ENCODE results near the gene ANKRD12.
"Not testable (repeated sequence)": the region's sequence is repeated elsewhere in the genome, so short reads cannot be mapped to it uniquely, and the experiment has no call there.

Gene ANKRD12

DNA sequence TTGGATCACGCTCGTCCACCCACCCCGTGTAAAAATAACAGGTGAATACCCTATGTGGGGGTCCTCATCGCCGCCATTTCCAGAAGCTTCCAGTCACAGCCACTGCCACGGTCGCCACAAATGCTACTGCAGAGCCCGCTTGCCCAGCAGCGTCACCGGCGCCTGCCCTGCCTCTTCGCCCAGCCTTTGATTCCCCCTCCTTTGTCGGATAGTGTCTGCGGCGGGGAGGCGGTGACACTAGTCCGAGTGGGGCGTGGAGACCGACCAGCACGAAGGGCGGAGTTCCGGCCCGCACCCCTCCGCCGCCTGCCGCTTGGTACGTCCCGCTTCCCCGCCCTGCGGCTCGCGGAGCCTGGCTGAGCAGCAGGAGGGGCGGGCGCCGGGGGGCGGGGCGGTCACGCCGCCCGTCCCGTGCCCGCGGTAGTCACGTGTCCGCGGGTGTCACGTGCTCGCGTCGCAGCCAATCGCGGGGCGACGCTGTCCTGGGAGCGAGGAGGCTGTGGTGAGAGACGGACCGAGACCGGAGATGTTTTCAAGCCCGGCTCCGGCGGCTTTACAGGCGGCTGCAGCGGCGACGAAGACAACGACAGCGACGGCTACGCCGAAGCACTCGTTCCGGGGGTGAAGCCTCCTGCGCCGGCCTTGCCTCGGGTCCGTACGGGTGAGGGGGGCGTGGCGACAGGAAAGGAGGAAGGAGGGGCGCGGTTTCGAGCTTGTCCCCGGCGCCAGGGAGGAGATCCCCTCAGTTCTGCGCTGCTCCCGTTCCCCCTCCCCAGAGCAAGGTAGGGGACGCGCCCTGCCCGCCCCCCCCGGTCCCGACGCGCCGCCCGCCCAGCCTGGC lies at the start of gene ANKRD12:
Gene ANKRD12, plus strand, starts transcription at position 467 of the 841 bp plus-strand sequence. CDS start 45,652 bp downstream, outside the sequence.
- Histone ChIP-seq H3K9me3 (ENCODE audit: control insufficient read depth in 2 of 2, low read length in 2 of 2) (no peaks in the 10 kb centered on the region), H3K27ac (ENCODE audit: low read depth in 2 of 2, low read length in 2 of 2) (peak within 1 kb of the TSS; percentile 98 to 100), H3K4me3 (ENCODE audit: low read length in 2 of 2) (peak within 1 kb of the TSS; percentile 91 to 92), H3K9ac (ENCODE audit: low read depth in 1 of 2, low read length in 2 of 2) (peak within 1 kb of the TSS; percentile 91 to 98), H3K36me3 (ENCODE audit: control insufficient read depth in 2 of 2, insufficient read depth in 2 of 2, low read length in 2 of 2) (peaks cover 6 to 21% of the 10 kb centered on the region in 2 donors), H3K4me1 (ENCODE audit: control insufficient read depth in 2 of 2, insufficient read depth in 2 of 2, low read length in 2 of 2) (peaks cover 25 to 44% of the 10 kb centered on the region in 2 donors), H3K27me3 (ENCODE audit: control insufficient read depth in 2 of 2, insufficient read depth in 2 of 2, low read length in 2 of 2) (no peaks in the 10 kb centered on the region)

DNA sequence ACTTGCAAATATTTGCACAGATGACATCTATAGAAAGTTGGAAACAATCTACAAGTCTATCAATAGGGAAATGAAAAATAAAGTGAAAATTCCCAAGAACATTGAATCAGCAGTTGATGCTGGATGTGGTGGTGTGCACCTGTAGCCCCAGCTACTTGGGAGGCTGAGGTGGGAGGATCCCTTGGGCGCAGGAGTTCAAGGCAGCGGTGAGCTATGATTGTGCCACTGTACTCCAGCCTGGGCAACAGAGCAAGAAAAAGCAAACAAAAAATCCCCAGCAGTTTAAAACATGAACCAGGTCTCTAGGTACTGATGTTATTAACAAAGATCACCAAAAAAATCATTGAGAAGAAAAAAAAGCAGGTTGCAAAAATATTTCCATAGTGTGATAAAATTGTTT lies 49.4 kb upstream of the ANKRD12 start:
- no peaks in the 10 kb centered on the region for H3K27me3 ChIP-seq (ENCODE audit: control insufficient read depth in 2 of 2, insufficient read depth in 2 of 2, low read length in 2 of 2)
- H3K4me1 ChIP-seq (ENCODE audit: control insufficient read depth in 2 of 2, insufficient read depth in 2 of 2, low read length in 2 of 2), result peaks cover 2 to 5% of the 10 kb centered on the region in 2 donors
- H3K4me3 ChIP-seq (ENCODE audit: low read length in 2 of 2), result no peak overlapping the region
- no peak overlapping the region for H3K9ac ChIP-seq (ENCODE audit: low read depth in 1 of 2, low read length in 2 of 2)
- H3K36me3 ChIP-seq (ENCODE audit: control insufficient read depth in 2 of 2, insufficient read depth in 2 of 2, low read length in 2 of 2), result no peaks in the 10 kb centered on the region
- H3K27ac ChIP-seq (ENCODE audit: low read depth in 2 of 2, low read length in 2 of 2), result no peak overlapping the region
- no peaks in the 10 kb centered on the region for H3K9me3 ChIP-seq (ENCODE audit: control insufficient read depth in 2 of 2, low read length in 2 of 2)

DNA sequence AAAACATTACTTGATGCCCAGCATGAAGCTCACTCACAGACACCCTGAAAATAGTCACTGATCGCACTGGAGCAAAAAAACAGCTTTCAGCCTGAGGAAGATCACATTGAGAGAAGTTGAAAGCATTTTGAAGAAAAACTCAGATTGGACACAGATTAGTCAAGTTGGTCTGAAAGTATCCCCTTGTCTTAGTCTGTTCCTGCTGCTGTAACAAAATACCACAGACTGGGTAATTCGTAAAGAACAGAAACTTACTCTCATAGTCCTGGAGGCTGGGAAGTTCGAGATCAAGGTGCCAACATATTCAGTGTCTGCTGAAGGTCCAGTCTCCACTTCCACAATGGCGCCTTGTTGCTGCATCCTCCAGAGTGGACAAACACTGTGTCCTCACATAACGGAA lies 48.3 kb upstream of the ANKRD12 start:
- no peaks in the 10 kb centered on the region for H3K27me3 ChIP-seq (ENCODE audit: control insufficient read depth in 2 of 2, insufficient read depth in 2 of 2, low read length in 2 of 2)
- no peak overlapping the region for H3K9ac ChIP-seq (ENCODE audit: low read depth in 1 of 2, low read length in 2 of 2)
- peaks cover 2 to 3% of the 10 kb centered on the region in 2 donors for H3K4me1 ChIP-seq (ENCODE audit: control insufficient read depth in 2 of 2, insufficient read depth in 2 of 2, low read length in 2 of 2)
- H3K9me3 ChIP-seq (ENCODE audit: control insufficient read depth in 2 of 2, low read length in 2 of 2), result no peaks in the 10 kb centered on the region
- H3K27ac ChIP-seq (ENCODE audit: low read depth in 2 of 2, low read length in 2 of 2), result no peak overlapping the region
- H3K4me3 ChIP-seq (ENCODE audit: low read length in 2 of 2), result no peak overlapping the region
- H3K36me3 ChIP-seq (ENCODE audit: control insufficient read depth in 2 of 2, insufficient read depth in 2 of 2, low read length in 2 of 2), result no peaks in the 10 kb centered on the region

DNA sequence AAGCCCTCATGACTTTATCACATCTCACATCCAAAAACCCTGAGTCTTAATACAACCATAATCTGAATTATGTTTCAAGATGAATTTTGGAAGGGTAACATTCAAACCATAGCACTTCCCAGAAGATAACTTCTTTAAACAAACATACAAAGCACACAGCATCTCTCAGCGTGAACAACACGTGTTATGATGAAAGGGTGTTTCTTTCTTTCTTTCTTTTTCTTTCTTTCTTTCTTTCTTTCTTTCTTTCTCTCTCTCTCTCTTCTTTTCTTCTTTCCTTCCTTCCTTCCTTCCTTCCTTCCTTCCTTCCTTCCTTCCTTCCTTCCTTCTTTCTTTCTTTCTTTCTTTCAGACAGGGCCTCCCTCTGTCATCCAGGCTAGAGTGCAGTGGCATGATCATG lies 47.9 kb upstream of the ANKRD12 start:
- not testable (repeated sequence) for H3K36me3 ChIP-seq (ENCODE audit: control insufficient read depth in 2 of 2, insufficient read depth in 2 of 2, low read length in 2 of 2)

DNA sequence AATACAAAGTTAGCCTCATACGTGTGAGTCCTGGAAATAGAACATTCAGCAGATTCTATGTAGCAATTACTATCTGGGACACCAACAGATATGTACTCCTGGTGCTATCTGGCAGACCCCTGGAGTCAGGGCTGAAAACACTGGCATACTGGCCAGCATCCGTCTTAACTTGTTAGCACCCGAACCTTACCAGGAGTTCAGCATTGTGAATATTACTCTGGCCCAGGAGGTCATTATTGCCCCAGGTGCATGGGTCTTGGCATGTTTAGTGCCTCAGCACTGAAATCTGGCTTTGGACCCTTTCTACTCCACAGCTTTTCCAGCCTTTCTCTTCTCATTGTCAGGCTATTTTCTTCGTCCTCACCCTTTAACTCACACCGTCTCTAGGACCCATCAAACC lies 46.0 kb upstream of the ANKRD12 start:
- no peak overlapping the region for H3K27ac ChIP-seq (ENCODE audit: low read depth in 2 of 2, low read length in 2 of 2)
- H3K9ac ChIP-seq (ENCODE audit: low read depth in 1 of 2, low read length in 2 of 2), result no peak overlapping the region
- no peaks in the 10 kb centered on the region for H3K27me3 ChIP-seq (ENCODE audit: control insufficient read depth in 2 of 2, insufficient read depth in 2 of 2, low read length in 2 of 2)
- H3K36me3 ChIP-seq (ENCODE audit: control insufficient read depth in 2 of 2, insufficient read depth in 2 of 2, low read length in 2 of 2), result no peaks in the 10 kb centered on the region
- no peak overlapping the region for H3K4me3 ChIP-seq (ENCODE audit: low read length in 2 of 2)
- H3K4me1 ChIP-seq (ENCODE audit: control insufficient read depth in 2 of 2, insufficient read depth in 2 of 2, low read length in 2 of 2), result peaks cover 9 to 12% of the 10 kb centered on the region in 2 donors
- no peaks in the 10 kb centered on the region for H3K9me3 ChIP-seq (ENCODE audit: control insufficient read depth in 2 of 2, low read length in 2 of 2)

More for the DNA sequence above, 47.9 kb upstream of the ANKRD12 start:
- H3K27me3 ChIP-seq (ENCODE audit: control insufficient read depth in 2 of 2, insufficient read depth in 2 of 2, low read length in 2 of 2); H3K9ac ChIP-seq (ENCODE audit: low read depth in 1 of 2, low read length in 2 of 2); H3K9me3 ChIP-seq (ENCODE audit: control insufficient read depth in 2 of 2, low read length in 2 of 2); H3K4me3 ChIP-seq (ENCODE audit: low read length in 2 of 2); H3K27ac ChIP-seq (ENCODE audit: low read depth in 2 of 2, low read length in 2 of 2); H3K4me1 ChIP-seq (ENCODE audit: control insufficient read depth in 2 of 2, insufficient read depth in 2 of 2, low read length in 2 of 2): not testable (repeated sequence)

DNA sequence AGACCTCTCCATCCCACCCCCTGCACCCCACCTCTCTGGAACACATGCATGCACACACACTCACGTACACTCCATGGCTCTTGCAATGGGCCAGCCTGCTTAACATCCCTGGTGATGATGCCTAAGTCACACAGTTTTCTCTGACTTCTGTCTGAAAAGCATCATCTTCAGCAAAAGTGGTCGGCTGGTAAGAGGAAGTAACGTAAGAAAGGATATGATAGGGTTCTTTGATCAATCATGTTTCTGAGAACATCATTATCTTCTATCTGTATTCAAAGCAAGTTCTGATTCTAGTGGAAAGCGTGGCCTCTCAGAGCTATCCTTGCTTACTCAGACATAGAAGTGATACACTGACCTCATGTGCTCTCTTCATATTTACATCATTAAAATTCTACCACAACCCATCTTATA lies 45.5 kb upstream of the ANKRD12 start:
- Histone ChIP-seq H3K27me3 (ENCODE audit: control insufficient read depth in 2 of 2, insufficient read depth in 2 of 2, low read length in 2 of 2) (no peaks in the 10 kb centered on the region), H3K4me1 (ENCODE audit: control insufficient read depth in 2 of 2, insufficient read depth in 2 of 2, low read length in 2 of 2) (peaks cover 9 to 14% of the 10 kb centered on the region in 2 donors), H3K9ac (ENCODE audit: low read depth in 1 of 2, low read length in 2 of 2) (no peak overlapping the region), H3K36me3 (ENCODE audit: control insufficient read depth in 2 of 2, insufficient read depth in 2 of 2, low read length in 2 of 2) (no peaks in the 10 kb centered on the region), H3K9me3 (ENCODE audit: control insufficient read depth in 2 of 2, low read length in 2 of 2) (no peaks in the 10 kb centered on the region), H3K27ac (ENCODE audit: low read depth in 2 of 2, low read length in 2 of 2) (no peak overlapping the region), H3K4me3 (ENCODE audit: low read length in 2 of 2) (no peak overlapping the region)

DNA sequence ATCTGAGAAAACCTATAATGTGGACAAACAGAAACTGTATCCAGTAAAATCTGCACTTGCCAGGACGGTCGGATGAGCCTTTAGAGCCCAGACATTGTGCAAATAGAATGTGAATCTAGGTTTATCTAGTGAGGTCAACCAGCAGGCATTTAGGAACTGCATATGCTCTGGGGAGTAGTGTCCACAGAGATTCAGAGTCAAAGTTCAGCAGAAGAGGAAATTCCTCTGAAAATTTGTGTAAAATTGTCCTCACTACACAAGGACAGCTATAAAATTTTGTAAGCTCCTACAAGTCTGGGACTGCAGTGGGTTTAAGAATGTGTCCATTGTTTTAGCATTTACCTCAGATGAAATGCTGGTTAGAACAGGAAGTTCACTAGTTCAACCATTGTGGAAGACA lies 43.9 kb upstream of the ANKRD12 start:
- peak overlapping the region in 1 of 2 donors; percentile 46 for H3K27ac ChIP-seq (ENCODE audit: low read depth in 2 of 2, low read length in 2 of 2)
- no peak overlapping the region for H3K9ac ChIP-seq (ENCODE audit: low read depth in 1 of 2, low read length in 2 of 2)
- peaks cover 7 to 14% of the 10 kb centered on the region in 2 donors for H3K4me1 ChIP-seq (ENCODE audit: control insufficient read depth in 2 of 2, insufficient read depth in 2 of 2, low read length in 2 of 2)
- H3K4me3 ChIP-seq (ENCODE audit: low read length in 2 of 2), result no peak overlapping the region
- H3K9me3 ChIP-seq (ENCODE audit: control insufficient read depth in 2 of 2, low read length in 2 of 2), result no peaks in the 10 kb centered on the region
- no peaks in the 10 kb centered on the region for H3K27me3 ChIP-seq (ENCODE audit: control insufficient read depth in 2 of 2, insufficient read depth in 2 of 2, low read length in 2 of 2)
- H3K36me3 ChIP-seq (ENCODE audit: control insufficient read depth in 2 of 2, insufficient read depth in 2 of 2, low read length in 2 of 2), result no peaks in the 10 kb centered on the region

DNA sequence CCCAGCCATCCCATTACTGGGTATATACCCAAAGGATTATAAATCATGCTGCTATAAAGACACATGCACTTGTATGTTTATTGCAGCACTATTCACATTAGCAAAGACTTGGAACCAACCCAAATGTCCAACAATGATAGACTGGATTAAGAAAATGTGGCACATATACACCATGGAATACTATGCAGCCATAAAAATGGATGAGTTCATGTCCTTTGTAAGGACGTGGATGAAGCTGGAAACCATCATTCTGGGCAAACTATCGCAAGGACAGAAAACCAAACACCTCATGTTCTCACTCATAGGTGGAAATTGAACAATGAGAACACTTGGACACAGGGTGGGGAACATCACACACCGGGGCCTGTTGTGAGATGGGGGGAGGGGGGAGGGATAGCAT lies 43.5 kb upstream of the ANKRD12 start:
- H3K27ac ChIP-seq (ENCODE audit: low read depth in 2 of 2, low read length in 2 of 2); H3K9ac ChIP-seq (ENCODE audit: low read depth in 1 of 2, low read length in 2 of 2); H3K9me3 ChIP-seq (ENCODE audit: control insufficient read depth in 2 of 2, low read length in 2 of 2); H3K4me3 ChIP-seq (ENCODE audit: low read length in 2 of 2); H3K27me3 ChIP-seq (ENCODE audit: control insufficient read depth in 2 of 2, insufficient read depth in 2 of 2, low read length in 2 of 2); H3K36me3 ChIP-seq (ENCODE audit: control insufficient read depth in 2 of 2, insufficient read depth in 2 of 2, low read length in 2 of 2): not testable (repeated sequence)
- H3K4me1 ChIP-seq (ENCODE audit: control insufficient read depth in 2 of 2, insufficient read depth in 2 of 2, low read length in 2 of 2), result peaks cover 7 to 14% of the 10 kb centered on the region in 2 donors

DNA sequence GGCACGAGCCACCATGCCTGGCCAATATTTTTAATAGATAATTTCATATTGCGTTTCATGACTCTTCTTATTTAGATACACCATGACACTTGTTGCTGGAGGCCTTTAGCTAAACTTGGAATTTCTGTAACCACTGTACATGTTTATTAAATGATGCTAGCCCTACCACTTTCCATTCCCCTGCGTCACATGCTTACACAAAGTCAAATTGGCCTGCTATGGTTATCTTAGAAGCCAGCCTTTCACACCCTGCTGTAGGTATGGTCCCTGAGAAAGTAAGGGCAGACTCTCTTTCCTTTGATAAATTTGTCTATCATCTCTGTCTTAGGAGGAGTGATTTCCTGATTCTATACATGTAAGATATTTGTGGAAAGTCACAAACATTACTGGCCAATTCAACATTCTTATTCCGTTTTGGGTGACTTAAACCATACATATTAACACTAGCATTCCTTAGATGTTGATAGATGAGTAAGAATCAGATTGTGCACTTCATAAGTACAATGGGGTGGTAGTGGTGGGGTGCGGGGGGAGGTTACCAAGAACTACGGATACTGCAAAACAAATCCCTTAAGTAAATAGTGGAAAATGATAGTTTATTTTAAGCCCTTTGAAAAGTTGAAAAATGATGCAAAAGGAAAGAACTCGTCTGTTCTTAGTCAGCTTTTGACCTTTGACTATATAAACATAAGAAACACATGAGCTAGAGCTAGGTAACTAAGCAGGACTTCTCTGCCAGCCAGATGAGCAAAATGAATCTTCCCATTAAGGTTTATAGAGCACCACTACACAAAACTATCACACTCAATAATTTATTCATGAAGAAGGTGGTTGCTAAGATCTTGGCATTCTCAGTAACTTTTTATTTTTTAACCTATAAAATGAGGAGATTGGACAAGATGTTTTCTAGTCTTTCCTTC lies 42.0 kb upstream of the ANKRD12 start:
- peak overlapping the region; percentile 7 to 67 for H3K27ac ChIP-seq (ENCODE audit: low read depth in 2 of 2, low read length in 2 of 2)
- H3K36me3 ChIP-seq (ENCODE audit: control insufficient read depth in 2 of 2, insufficient read depth in 2 of 2, low read length in 2 of 2), result no peaks in the 10 kb centered on the region
- H3K4me3 ChIP-seq (ENCODE audit: low read length in 2 of 2), result no peak overlapping the region
- H3K27me3 ChIP-seq (ENCODE audit: control insufficient read depth in 2 of 2, insufficient read depth in 2 of 2, low read length in 2 of 2), result no peaks in the 10 kb centered on the region
- peaks cover 7 to 14% of the 10 kb centered on the region in 2 donors for H3K4me1 ChIP-seq (ENCODE audit: control insufficient read depth in 2 of 2, insufficient read depth in 2 of 2, low read length in 2 of 2)
- H3K9ac ChIP-seq (ENCODE audit: low read depth in 1 of 2, low read length in 2 of 2), result no peak overlapping the region
- no peaks in the 10 kb centered on the region for H3K9me3 ChIP-seq (ENCODE audit: control insufficient read depth in 2 of 2, low read length in 2 of 2)

All from mucosa of rectum (tissue), 2 donors.